ENCODE results near the gene UBE3D. TPM values are rescaled to one million over a fixed set of nuclear protein-coding genes. Genes with fewer than 3 reads are reported as not detected.
"Not testable (repeated sequence)": the region's sequence is repeated elsewhere in the genome, so short reads cannot be mapped to it uniquely, and the experiment has no call there.

UBE3D gene
- total RNA-seq, 4 donors from 2014 or later, result 0.82 to 4.6 (median 3.2) TPM

GRCh38 chr6:82863781-82864180, 201.9 kb downstream of the UBE3D start:
- ATAC-seq (no peak), DNase-seq (no peak)
- Histone ChIP-seq H3K27ac (no peak overlapping the region), H3K4me3 (no peak overlapping the region), H3K4me1 (no peaks in the 10 kb centered on the region), H3K9me3 (no peaks in the 10 kb centered on the region), H3K27me3 (no peaks in the 10 kb centered on the region), H3K36me3 (no peaks in the 10 kb centered on the region)
- in situ Hi-C loops (cut with MboI; ENCODE audit: low sequenced_read_pairs in 4 of 4), result no loop called here
- intact Hi-C loops (cut with DNase I; ENCODE audit: low total_unique reads), result no loop called here
- no peak for TF ChIP-seq CTCF (IDR thresholded peaks at IDR 0.05 in 4 of 5, conservative IDR thresholded peaks at IDR 0.05 in 1 of 5)
- no peak for TF ChIP-seq POLR2A (IDR thresholded peaks at IDR 0.05)

- H3K36me3 ChIP-seq, result no peaks in the 10 kb centered on the region
- in situ Hi-C loops (cut with MboI; ENCODE audit: low sequenced_read_pairs in 4 of 4), result no loop called here
- TF ChIP-seq CTCF (IDR thresholded peaks at IDR 0.05 in 4 of 5, conservative IDR thresholded peaks at IDR 0.05 in 1 of 5) (no peak), POLR2A (IDR thresholded peaks at IDR 0.05) (no peak)
- no peak overlapping the region for H3K4me3 ChIP-seq
- no peaks in the 10 kb centered on the region for H3K27me3 ChIP-seq
- DNase-seq (no peak), ATAC-seq (no peak)
- H3K9me3 ChIP-seq, result no peaks in the 10 kb centered on the region
- no peaks in the 10 kb centered on the region for H3K4me1 ChIP-seq
- intact Hi-C loops (cut with DNase I; ENCODE audit: low total_unique reads), result no loop called here
- no peak overlapping the region for H3K27ac ChIP-seq
Observed at GRCh38 chr6:82862543-82862942, 203.1 kb downstream of the UBE3D start.

DNA sequence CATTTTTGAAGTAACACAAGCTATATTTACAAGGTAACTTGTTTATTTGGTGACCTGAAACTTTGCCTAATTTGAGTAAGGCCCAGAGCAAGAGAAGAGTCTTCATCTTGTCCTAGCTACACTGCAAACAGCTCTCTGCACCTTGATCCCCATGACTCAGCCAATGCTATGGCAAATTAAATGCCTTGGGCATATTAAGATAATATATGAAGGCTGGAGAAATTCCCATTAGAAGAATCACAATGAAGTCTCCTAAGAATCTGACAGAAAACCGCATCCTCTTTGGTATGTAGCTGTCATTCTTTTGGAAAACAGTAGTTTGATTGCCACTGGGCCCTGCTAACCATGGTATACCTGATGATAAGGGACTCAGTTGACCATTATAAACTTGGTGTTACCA, 204.5 kb downstream of the UBE3D start:
- no peaks in the 10 kb centered on the region for H3K4me1 ChIP-seq
- intact Hi-C loops (cut with DNase I; ENCODE audit: low total_unique reads) (no loop called here), in situ Hi-C loops (cut with MboI; ENCODE audit: low sequenced_read_pairs in 4 of 4) (no loop called here)
- H3K9me3 ChIP-seq, result no peaks in the 10 kb centered on the region
- DNase-seq (no peak), ATAC-seq (no peak)
- no peak overlapping the region for H3K27ac ChIP-seq
- no peak overlapping the region for H3K4me3 ChIP-seq
- no peak for TF ChIP-seq CTCF (IDR thresholded peaks at IDR 0.05 in 4 of 5, conservative IDR thresholded peaks at IDR 0.05 in 1 of 5)
- TF ChIP-seq POLR2A (IDR thresholded peaks at IDR 0.05), result no peak
- H3K27me3 ChIP-seq, result no peaks in the 10 kb centered on the region
- H3K36me3 ChIP-seq, result no peaks in the 10 kb centered on the region

GRCh38 chr6:82856077-82856476, 209.6 kb downstream of the UBE3D start:
- ATAC-seq; H3K27ac ChIP-seq; H3K4me3 ChIP-seq; H3K27me3 ChIP-seq; intact Hi-C loops (cut with DNase I; ENCODE audit: low total_unique reads); DNase-seq; H3K36me3 ChIP-seq; in situ Hi-C loops (cut with MboI; ENCODE audit: low sequenced_read_pairs in 4 of 4); H3K9me3 ChIP-seq; H3K4me1 ChIP-seq: not testable (repeated sequence)

DNA sequence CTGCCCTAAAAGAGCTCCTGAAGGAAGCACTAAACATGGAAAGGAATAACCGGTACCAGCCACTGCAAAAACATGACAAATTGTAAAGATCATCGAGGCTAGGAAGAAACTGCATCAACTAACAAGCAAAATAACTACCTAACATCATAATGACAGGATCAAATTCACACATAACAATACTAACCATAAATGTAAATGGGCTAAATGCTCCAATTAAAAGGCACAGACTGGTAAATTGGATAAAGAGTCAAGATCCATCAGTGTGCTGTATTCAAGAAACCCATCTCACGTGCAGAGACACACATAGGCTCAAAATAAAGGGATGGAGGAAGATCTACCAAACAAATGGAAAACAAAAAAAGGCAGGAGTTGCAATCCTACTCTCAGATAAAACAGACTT, 212.7 kb downstream of the UBE3D start:
- H3K4me3 ChIP-seq; in situ Hi-C loops (cut with MboI; ENCODE audit: low sequenced_read_pairs in 4 of 4); H3K36me3 ChIP-seq; DNase-seq; H3K27ac ChIP-seq; H3K4me1 ChIP-seq; intact Hi-C loops (cut with DNase I; ENCODE audit: low total_unique reads); H3K9me3 ChIP-seq; ATAC-seq; H3K27me3 ChIP-seq: not testable (repeated sequence)

- Histone ChIP-seq H3K4me1 (no peaks in the 10 kb centered on the region), H3K9me3 (no peaks in the 10 kb centered on the region), H3K27me3 (no peaks in the 10 kb centered on the region), H3K27ac (no peak overlapping the region), H3K36me3 (no peaks in the 10 kb centered on the region), H3K4me3 (no peak overlapping the region)
- no peak for ATAC-seq
- no peak for DNase-seq
- intact Hi-C loops (cut with DNase I; ENCODE audit: low total_unique reads) (no loop called here), in situ Hi-C loops (cut with MboI; ENCODE audit: low sequenced_read_pairs in 4 of 4) (no loop called here)
- TF ChIP-seq CTCF (IDR thresholded peaks at IDR 0.05 in 4 of 5, conservative IDR thresholded peaks at IDR 0.05 in 1 of 5) (no peak), POLR2A (IDR thresholded peaks at IDR 0.05) (no peak)
Observed at GRCh38 chr6:82843291-82843885, 222.3 kb downstream of the UBE3D start.
